Left lung (tissue), 10 donors: ENCODE results near the gene ATP5F1A. TPM values are rescaled to one million over a fixed set of nuclear protein-coding genes. Genes with fewer than 3 reads are reported as not detected.

Experiments used
- ATAC-seq: fragments of 200-7000 bp; cut with Tn5 transposase; one replicate; pipeline ENCODE4 v1.9.1; 2020; ENCODE audit warnings: moderate library complexity
- DNase-seq, 4 donors: peaks; one replicate each; pipeline ENCODE4 v3.0.0-alpha.2; 2013 to 2020
- H3K27ac ChIP-seq, 2 donors: fragments of 200-600 bp; sonication (generic) in 1 of 2; one replicate each; pipeline versions ENCODE4 v1.5.0 to v1.8.0; 2020 to 2021
- H3K27me3 ChIP-seq, 2 donors: fragments of 200-600 bp; sonication (generic) in 1 of 2; one replicate each; pipeline versions ENCODE4 v1.5.0 to v1.8.0; 2020 to 2021
- H3K36me3 ChIP-seq, 2 donors: fragments of 200-600 bp; sonication (generic) in 1 of 2; one replicate each; pipeline versions ENCODE4 v1.5.0 to v1.8.0; 2020 to 2021
- H3K4me1 ChIP-seq, 2 donors: fragments of 200-600 bp; one replicate each; pipeline ENCODE4 v1.8.0; 2021
- H3K4me3 ChIP-seq, 2 donors: fragments of 200-600 bp; sonication (generic) in 1 of 2; one replicate each; pipeline versions ENCODE4 v1.5.0 to v1.8.0; 2020 to 2021; ENCODE audit warnings: mild to moderate bottlenecking in 1 of 2
- H3K9me3 ChIP-seq, 2 donors: fragments of 200-600 bp; sonication (generic) in 1 of 2; one replicate each; pipeline versions ENCODE4 v1.5.0 to v1.8.0; 2020 to 2021
- intact Hi-C, 2 donors: fragments of 100-400 bp; cut with DNase I; formaldehyde crosslinking; loops; one replicate each; pipeline versions ENCODE4 v1.11.2 to v1.14.2; 2022
- polyA plus RNA-seq, 6 donors: library from polyadenylated mRNA; unstranded; fragments of 120-200 nt; gene quantifications; one replicate each; pipeline ENCODE4 v1.2.1, GENCODE V29; 2013; ENCODE audit not compliant: insufficient read length in 6 of 6
- total RNA-seq, 2 donors: library from RNA; stranded (reverse); fragmentation: NEBNext Ultra II Directional; extraction: Animal tissue kit (Norgen Biotek cat#: 25700); gene quantifications; one replicate each; pipeline ENCODE4 v1.2.1, GENCODE V29; 2021
- TF ChIP-seq, protein P1 (sequence below), 2 donors: fragments of 200-600 bp; sonication (generic) in 1 of 2; IDR thresholded peaks; one replicate each; pipeline versions ENCODE4 v1.5.0 to v1.8.0; 2021; ENCODE audit warnings: antibody characterized with exemption in 2 of 2
- donor health status: DM: no; HTN: yes; CAD: no.
- donor health status: DM: no; HTN: no; CAD: no.

Gene ATP5F1A
- total and polyA plus RNA-seq, 8 donors, result 310 to 524 (median 465) TPM

DNA sequence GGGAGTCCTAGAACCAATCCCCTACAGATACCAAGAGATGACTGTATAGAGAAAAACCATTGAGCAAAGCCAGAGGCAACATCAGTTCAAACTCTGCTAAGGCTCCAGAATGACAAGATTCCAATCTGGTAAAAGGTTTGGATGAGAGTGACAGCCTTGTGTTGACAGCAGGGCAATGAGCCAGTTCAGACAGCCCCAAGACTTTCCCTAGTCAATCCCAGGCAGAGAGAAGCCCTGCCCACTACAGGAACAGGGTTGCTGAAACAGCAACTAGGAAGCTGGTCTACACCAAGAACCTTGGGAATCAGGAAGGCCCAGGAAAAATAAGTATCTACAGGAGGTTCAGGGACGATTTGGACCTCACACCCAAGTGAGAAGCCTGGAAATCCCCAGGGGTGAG lies 29.3 kb downstream of the ATP5F1A start:
- Histone ChIP-seq H3K27me3 (no peaks in the 10 kb centered on the region), H3K4me1 (peaks cover 10 to 45% of the 10 kb centered on the region in 2 donors), H3K36me3 (no peaks in the 10 kb centered on the region), H3K9me3 (no peaks in the 10 kb centered on the region), H3K27ac (peak overlapping the region in 1 of 2 donors; percentile 86), H3K4me3 (no peak overlapping the region)
- ATAC-seq (peak; percentile 7), DNase-seq (no peak)
- intact Hi-C loops, result no loop called here
- TF ChIP-seq, protein P1, sequence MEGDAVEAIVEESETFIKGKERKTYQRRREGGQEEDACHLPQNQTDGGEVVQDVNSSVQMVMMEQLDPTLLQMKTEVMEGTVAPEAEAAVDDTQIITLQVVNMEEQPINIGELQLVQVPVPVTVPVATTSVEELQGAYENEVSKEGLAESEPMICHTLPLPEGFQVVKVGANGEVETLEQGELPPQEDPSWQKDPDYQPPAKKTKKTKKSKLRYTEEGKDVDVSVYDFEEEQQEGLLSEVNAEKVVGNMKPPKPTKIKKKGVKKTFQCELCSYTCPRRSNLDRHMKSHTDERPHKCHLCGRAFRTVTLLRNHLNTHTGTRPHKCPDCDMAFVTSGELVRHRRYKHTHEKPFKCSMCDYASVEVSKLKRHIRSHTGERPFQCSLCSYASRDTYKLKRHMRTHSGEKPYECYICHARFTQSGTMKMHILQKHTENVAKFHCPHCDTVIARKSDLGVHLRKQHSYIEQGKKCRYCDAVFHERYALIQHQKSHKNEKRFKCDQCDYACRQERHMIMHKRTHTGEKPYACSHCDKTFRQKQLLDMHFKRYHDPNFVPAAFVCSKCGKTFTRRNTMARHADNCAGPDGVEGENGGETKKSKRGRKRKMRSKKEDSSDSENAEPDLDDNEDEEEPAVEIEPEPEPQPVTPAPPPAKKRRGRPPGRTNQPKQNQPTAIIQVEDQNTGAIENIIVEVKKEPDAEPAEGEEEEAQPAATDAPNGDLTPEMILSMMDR (IDR thresholded peaks at IDR 0.05), result no peak

DNA sequence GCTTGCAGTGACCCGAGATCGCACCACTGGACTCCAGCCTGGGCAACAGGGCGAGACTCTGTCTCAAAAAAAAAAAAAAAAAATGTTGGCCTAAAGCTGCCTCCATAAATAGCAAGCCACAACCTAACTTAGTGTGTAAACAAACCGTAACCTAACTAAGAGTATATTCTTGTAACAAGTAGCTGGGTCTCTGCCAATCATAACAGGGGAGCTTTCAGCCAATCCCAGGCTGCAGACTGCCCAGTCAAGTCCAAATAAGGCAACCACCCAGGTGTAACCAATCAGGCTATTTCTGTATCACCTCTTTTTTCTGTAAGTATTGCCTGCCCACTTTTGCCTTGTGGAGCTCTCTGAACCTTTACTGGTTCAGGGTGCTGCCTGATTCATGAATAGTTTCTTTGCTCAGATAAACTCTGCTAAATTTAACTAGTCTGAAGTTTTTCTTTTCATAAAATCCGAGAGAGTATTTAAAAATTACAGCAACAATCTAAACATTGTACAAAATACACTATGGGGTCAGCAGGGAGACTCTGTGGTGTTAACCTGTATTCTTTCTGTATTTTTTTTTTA lies 30.6 kb downstream of the ATP5F1A start:
- intact Hi-C loops, result no loop called here
- H3K4me1 ChIP-seq, result peaks cover 6 to 32% of the 10 kb centered on the region in 2 donors
- ATAC-seq, result no peak
- DNase-seq, result no peak
- no peaks in the 10 kb centered on the region for H3K36me3 ChIP-seq
- H3K27ac ChIP-seq, result no peak overlapping the region
- no peaks in the 10 kb centered on the region for H3K27me3 ChIP-seq
- no peak overlapping the region for H3K4me3 ChIP-seq
- TF ChIP-seq, protein P1 (IDR thresholded peaks at IDR 0.05), result no peak
- no peaks in the 10 kb centered on the region for H3K9me3 ChIP-seq

DNA sequence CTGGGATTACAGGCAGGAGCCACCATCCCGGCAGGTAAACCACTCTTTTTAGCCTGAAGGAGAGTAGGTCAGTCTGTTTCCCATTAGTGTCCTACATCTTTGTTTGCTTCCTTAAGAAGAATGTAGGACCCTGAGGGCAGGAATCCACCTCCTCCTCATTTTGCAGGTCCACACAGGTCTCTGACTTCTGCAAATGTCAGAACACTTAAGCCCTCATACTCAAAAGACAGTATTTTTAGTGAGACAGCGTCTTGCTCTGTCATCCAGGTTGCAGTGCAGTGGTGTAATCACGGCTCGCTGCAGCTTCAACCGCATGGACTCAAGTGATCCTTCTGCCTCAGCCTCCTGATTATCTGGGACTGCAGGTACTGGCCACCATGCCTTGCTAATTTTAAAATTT lies 35.3 kb downstream of the ATP5F1A start:
- Histone ChIP-seq H3K27me3 (no peaks in the 10 kb centered on the region), H3K9me3 (no peaks in the 10 kb centered on the region), H3K4me1 (peaks cover 0 to 10% of the 10 kb centered on the region in 2 donors), H3K4me3 (no peak overlapping the region), H3K27ac (no peak overlapping the region), H3K36me3 (no peaks in the 10 kb centered on the region)
- intact Hi-C loops, result no loop called here
- TF ChIP-seq, protein P1 (IDR thresholded peaks at IDR 0.05), result no peak
- no peak for DNase-seq
- ATAC-seq, result no peak

DNA sequence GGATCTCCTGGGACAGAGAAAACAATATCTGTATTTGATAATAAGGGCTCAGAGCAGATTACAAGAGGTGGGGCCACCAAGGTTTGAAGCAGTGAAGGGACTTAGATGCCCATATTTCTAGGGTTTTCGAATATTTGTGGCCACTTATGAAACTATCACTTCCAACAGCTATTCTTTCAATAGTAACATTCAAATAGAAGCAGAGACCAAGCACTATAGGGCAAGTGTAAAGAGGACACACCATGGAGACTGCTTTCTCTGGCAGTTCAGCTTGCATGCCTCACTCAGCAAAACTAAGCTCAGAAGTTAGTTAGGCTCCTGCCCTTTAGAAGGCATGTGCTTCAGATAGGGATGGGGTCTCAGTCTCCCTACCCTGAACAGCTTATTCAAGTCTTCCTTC lies 36.3 kb downstream of the ATP5F1A start:
- Histone ChIP-seq H3K4me1 (peaks cover 0 to 10% of the 10 kb centered on the region in 2 donors), H3K27ac (no peak overlapping the region), H3K4me3 (no peak overlapping the region), H3K9me3 (no peaks in the 10 kb centered on the region), H3K36me3 (no peaks in the 10 kb centered on the region), H3K27me3 (no peaks in the 10 kb centered on the region)
- ATAC-seq (no peak), DNase-seq (no peak)
- intact Hi-C loops, result no loop called here
- TF ChIP-seq, protein P1 (IDR thresholded peaks at IDR 0.05), result no peak

DNA sequence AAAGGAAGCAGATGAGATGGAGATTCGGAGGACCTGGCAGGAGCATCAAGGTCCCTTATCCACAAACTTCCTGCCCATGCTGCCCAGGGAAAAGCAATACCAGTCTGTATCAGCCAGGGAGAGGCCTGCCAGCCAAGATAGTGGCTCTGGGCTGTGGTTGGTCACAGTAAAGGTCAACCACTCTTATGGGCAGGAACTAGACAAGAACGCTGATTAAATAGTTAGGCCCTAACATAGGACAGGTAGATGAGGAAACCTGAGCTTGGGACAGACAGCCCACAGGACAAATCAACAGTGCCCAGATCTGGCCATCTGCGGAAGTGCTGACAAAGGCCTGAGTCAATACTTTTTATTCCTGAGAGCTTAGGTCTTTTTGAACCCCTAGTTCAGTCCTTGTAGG lies 36.7 kb downstream of the ATP5F1A start:
- no peak for DNase-seq
- H3K27ac ChIP-seq, result no peak overlapping the region
- ATAC-seq, result no peak
- TF ChIP-seq, protein P1 (IDR thresholded peaks at IDR 0.05), result no peak
- H3K36me3 ChIP-seq, result no peaks in the 10 kb centered on the region
- H3K4me3 ChIP-seq, result no peak overlapping the region
- H3K27me3 ChIP-seq, result no peaks in the 10 kb centered on the region
- intact Hi-C loops, result no loop called here
- H3K4me1 ChIP-seq, result peaks cover 0 to 11% of the 10 kb centered on the region in 2 donors
- no peaks in the 10 kb centered on the region for H3K9me3 ChIP-seq
